Trophoblast cell (in vitro differentiated cells and primary cell): ENCODE measurements around the gene TNFRSF8.

ENCODE experiments used
- DNase-seq, 2 donors: peaks; one replicate each; pipeline ENCODE4 v3.0.0-alpha.2; 2016
- H2AFZ ChIP-seq: 2 replicates; pipeline ENCODE4 v1.6.1; 2013; ENCODE audit warnings: low read length, moderate library complexity, mild to moderate bottlenecking; ENCODE audit not compliant: insufficient read depth, poor library complexity
- H2AK5ac ChIP-seq: 2 replicates; pipeline ENCODE4 v1.6.1; 2013; ENCODE audit warnings: mild to moderate bottlenecking, low read length
- H2BK120ac ChIP-seq: 2 replicates; pipeline ENCODE4 v1.6.1; 2013; ENCODE audit warnings: low read length, mild to moderate bottlenecking, moderate library complexity; ENCODE audit not compliant: insufficient read depth, poor library complexity
- H2BK12ac ChIP-seq: 2 replicates; pipeline ENCODE4 v1.6.1; 2013; ENCODE audit warnings: mild to moderate bottlenecking, low read length, moderate library complexity
- H2BK5ac ChIP-seq: 2 replicates; pipeline ENCODE4 v1.6.1; 2013; ENCODE audit warnings: low read length, low read depth, moderate library complexity, mild to moderate bottlenecking; ENCODE audit not compliant: poor library complexity
- H3K14ac ChIP-seq: 2 replicates; pipeline ENCODE4 v1.6.1; 2013; ENCODE audit warnings: mild to moderate bottlenecking, low read length
- H3K18ac ChIP-seq: 2 replicates; pipeline ENCODE4 v1.6.1; 2013; ENCODE audit warnings: mild to moderate bottlenecking, low read length
- H3K23ac ChIP-seq: 2 replicates; pipeline ENCODE4 v1.6.1; 2013; ENCODE audit warnings: low read length
- H3K27ac ChIP-seq: 2 replicates; pipeline ENCODE4 v1.5.1; 2013; ENCODE audit warnings: low read depth, mild to moderate bottlenecking, inconsistent platforms, low read length, moderate library complexity
- H3K27me3 ChIP-seq: 2 replicates; pipeline ENCODE4 v1.6.1; 2013; ENCODE audit warnings: inconsistent platforms, mild to moderate bottlenecking, low read length, moderate library complexity; ENCODE audit not compliant: insufficient read depth
- H3K36me3 ChIP-seq, 2 experiments: 1 replicate in 1 of 2; 2 replicates in 1 of 2; pipeline ENCODE4 v1.6.1; 2013; ENCODE audit warnings: low read length in 2 of 2, mild to moderate bottlenecking in 2 of 2, moderate library complexity in 1 of 2; ENCODE audit not compliant: insufficient read depth in 2 of 2, control insufficient read depth in 1 of 2
- H3K4ac ChIP-seq: 2 replicates; pipeline ENCODE4 v1.6.1; 2013; ENCODE audit warnings: low read depth, mild to moderate bottlenecking, low read length, moderate library complexity
- H3K4me1 ChIP-seq, 2 experiments: 1 replicate in 1 of 2; 2 replicates in 1 of 2; pipeline ENCODE4 v1.6.1; 2013; ENCODE audit warnings: low read length in 2 of 2, mild to moderate bottlenecking in 2 of 2, moderate library complexity in 1 of 2; ENCODE audit not compliant: insufficient read depth in 2 of 2, control insufficient read depth in 1 of 2
- H3K4me2 ChIP-seq: 2 replicates; pipeline ENCODE4 v1.6.1; 2013; ENCODE audit warnings: inconsistent platforms, mild to moderate bottlenecking, low read length, moderate library complexity
- H3K4me3 ChIP-seq: 2 replicates; pipeline ENCODE4 v1.5.1; 2013; ENCODE audit warnings: mild to moderate bottlenecking, low read depth, low read length, inconsistent platforms
- H3K79me1 ChIP-seq: one replicate; pipeline ENCODE4 v1.6.1; 2013; ENCODE audit warnings: low read length
- H3K79me2 ChIP-seq: 2 replicates; pipeline ENCODE4 v1.6.1; 2013; ENCODE audit warnings: low read length, mild to moderate bottlenecking; ENCODE audit not compliant: control insufficient read depth, insufficient read depth, poor library complexity
- H3K9ac ChIP-seq: 2 replicates; pipeline ENCODE4 v1.6.1; 2013; ENCODE audit warnings: mild to moderate bottlenecking, low read length
- H3K9me3 ChIP-seq: 2 replicates; pipeline ENCODE4 v1.6.1; 2013; ENCODE audit warnings: low read depth, mild to moderate bottlenecking, control low read depth, inconsistent platforms, low read length; ENCODE audit not compliant: insufficient read depth
- H4K12ac ChIP-seq: 2 replicates; pipeline ENCODE4 v1.6.1; 2013; ENCODE audit warnings: low read depth, mild to moderate bottlenecking, low read length, moderate library complexity
- H4K8ac ChIP-seq: 2 replicates; pipeline ENCODE4 v1.6.1; 2013; ENCODE audit warnings: low read depth, mild to moderate bottlenecking, low read length, moderate library complexity
- H4K91ac ChIP-seq: one replicate; pipeline ENCODE4 v1.6.1; 2013; ENCODE audit warnings: low read depth, mild to moderate bottlenecking, low read length, moderate library complexity
- WGBS: extraction: QIAGEN DNeasy Blood & Tissue Kit; methylation state at CpG from one replicate; pipeline ENCODE4 v1.1.7; 2013; ENCODE audit warnings: missing lambda C conversion rate; ENCODE audit not compliant: insufficient read length, insufficient coverage; ENCODE audit errors: extremely low coverage; 5-methylcytosine and 5-hydroxymethylcytosine counted together

Gene TNFRSF8

GRCh38 chr1:12016182-12016581, 46.9 kb upstream of the TNFRSF8 start:
- H3K79me2 ChIP-seq: peaks cover 6% of the 10 kb centered on the region
- no peak overlapping the region for H3K14ac ChIP-seq
- no peak overlapping the region for H3K27ac ChIP-seq
- H3K9ac ChIP-seq: no peak overlapping the region
- H3K27me3 ChIP-seq: no peaks in the 10 kb centered on the region
- H2BK5ac ChIP-seq: no peak overlapping the region
- H3K4me1 ChIP-seq: peaks cover 0 to 7% of the 10 kb centered on the region in 2 experiments
- peaks cover 7% of the 10 kb centered on the region for H3K79me1 ChIP-seq
- H2AK5ac ChIP-seq: no peak overlapping the region
- peaks cover 2% of the 10 kb centered on the region for H3K9me3 ChIP-seq
- no peak overlapping the region for H4K8ac ChIP-seq
- H4K91ac ChIP-seq: no peak overlapping the region
- no peak overlapping the region for H2AFZ ChIP-seq
- no peak overlapping the region for H3K4ac ChIP-seq
- peak; percentile 70 to 85 for DNase-seq
- H2BK120ac ChIP-seq: no peak overlapping the region
- no CpG with 5 or more reads among the region's 3 CpGs for WGBS
- H4K12ac ChIP-seq: no peak overlapping the region
- no peak overlapping the region for H3K4me3 ChIP-seq
- H2BK12ac ChIP-seq: no peak overlapping the region
- no peak overlapping the region for H3K4me2 ChIP-seq
- no peak overlapping the region for H3K18ac ChIP-seq
- H3K36me3 ChIP-seq: peaks cover 18 to 20% of the 10 kb centered on the region in 2 experiments
- no peak overlapping the region for H3K23ac ChIP-seq

DNA sequence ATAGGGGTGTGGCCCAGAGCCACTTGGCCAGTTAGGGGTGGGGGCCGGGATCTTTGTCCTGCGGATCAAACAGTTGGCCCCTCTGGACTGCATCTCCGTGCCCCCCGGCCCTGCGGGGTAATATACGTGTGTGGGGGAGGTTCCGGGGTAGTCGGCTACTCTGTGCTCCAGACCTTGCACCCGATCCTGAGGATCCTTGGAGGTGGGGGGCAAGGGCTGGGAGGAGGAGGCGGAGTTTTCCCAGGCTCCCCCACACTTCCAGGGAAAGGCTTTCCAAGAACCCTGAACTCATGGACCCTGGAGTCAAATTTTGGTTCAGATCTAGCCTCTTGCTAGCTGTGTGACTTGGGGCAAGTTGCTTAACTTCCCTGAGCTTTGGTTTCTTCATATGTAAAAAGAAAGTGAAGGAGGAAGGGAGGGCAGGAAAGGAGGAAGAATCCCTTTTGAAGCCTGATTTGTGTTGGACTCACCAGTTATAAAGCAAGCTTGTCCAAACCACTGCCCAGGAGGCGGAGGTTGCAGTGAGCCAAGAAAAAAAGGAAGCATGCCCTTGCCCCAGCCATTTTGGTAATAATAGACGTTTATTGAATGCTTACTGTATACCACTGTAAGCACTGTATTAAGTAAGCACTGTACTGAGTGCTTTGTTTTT, 43.1 kb upstream of the TNFRSF8 start:
- Histone ChIP-seq H3K4ac (peak overlapping the region; percentile 71), H3K18ac (peak overlapping the region; percentile 96), H4K12ac (peak overlapping the region; percentile 85), H4K8ac (peak overlapping the region; percentile 85), H3K79me2 (peaks cover 8% of the 10 kb centered on the region), H2AK5ac (peak overlapping the region; percentile 84), H3K27me3 (no peaks in the 10 kb centered on the region), H2BK5ac (peak overlapping the region; percentile 77), H2AFZ (peak overlapping the region; percentile 91), H3K4me1 (peaks cover 8 to 16% of the 10 kb centered on the region in 2 experiments), H3K9ac (peak overlapping the region; percentile 25), H4K91ac (peak overlapping the region; percentile 82), H3K4me2 (peak overlapping the region; percentile 76), H3K79me1 (peaks cover 7% of the 10 kb centered on the region), H2BK12ac (no peak overlapping the region), H3K23ac (no peak overlapping the region), H2BK120ac (peak overlapping the region; percentile 81), H3K14ac (peak overlapping the region; percentile 95), H3K9me3 (no peaks in the 10 kb centered on the region), H3K27ac (peak overlapping the region; percentile 80), H3K36me3 (peaks cover 25 to 28% of the 10 kb centered on the region in 2 experiments), H3K4me3 (peak overlapping the region; percentile 77)
- peak in 1 of 2 donors; percentile 55 for DNase-seq
- no CpG with 5 or more reads among the region's 12 CpGs for WGBS

GRCh38 chr1:12021616-12022015, 41.5 kb upstream of the TNFRSF8 start:
- Histone ChIP-seq H3K14ac (no peak overlapping the region), H2BK120ac (no peak overlapping the region), H3K36me3 (peaks cover 38 to 39% of the 10 kb centered on the region in 2 experiments), H3K18ac (peak overlapping the region; percentile 60), H2AK5ac (no peak overlapping the region), H4K8ac (no peak overlapping the region), H3K23ac (no peak overlapping the region), H3K79me2 (peaks cover 8% of the 10 kb centered on the region), H3K4me1 (peaks cover 8 to 16% of the 10 kb centered on the region in 2 experiments), H3K27ac (no peak overlapping the region), H3K9me3 (no peaks in the 10 kb centered on the region), H4K12ac (no peak overlapping the region), H2BK12ac (no peak overlapping the region), H3K4ac (peak overlapping the region; percentile 65), H2AFZ (no peak overlapping the region), H3K9ac (no peak overlapping the region), H3K79me1 (peaks cover 7% of the 10 kb centered on the region), H3K27me3 (no peaks in the 10 kb centered on the region), H4K91ac (no peak overlapping the region), H3K4me2 (no peak overlapping the region), H2BK5ac (no peak overlapping the region), H3K4me3 (no peak overlapping the region)
- no CpG with 5 or more reads among the region's 9 CpGs for WGBS
- no peak for DNase-seq

- Histone ChIP-seq H3K36me3 (peaks cover 39 to 42% of the 10 kb centered on the region in 2 experiments), H2AK5ac (no peak overlapping the region), H3K4me2 (no peak overlapping the region), H3K79me1 (peaks cover 7% of the 10 kb centered on the region), H2AFZ (no peak overlapping the region), H3K27me3 (no peaks in the 10 kb centered on the region), H3K23ac (no peak overlapping the region), H3K4ac (no peak overlapping the region), H3K79me2 (peaks cover 8% of the 10 kb centered on the region), H2BK5ac (no peak overlapping the region), H4K91ac (no peak overlapping the region), H3K4me1 (peaks cover 8 to 16% of the 10 kb centered on the region in 2 experiments), H3K9ac (no peak overlapping the region), H2BK12ac (no peak overlapping the region), H3K4me3 (no peak overlapping the region), H4K8ac (no peak overlapping the region), H3K14ac (no peak overlapping the region), H3K9me3 (no peaks in the 10 kb centered on the region), H3K18ac (peak overlapping the region; percentile 8), H2BK120ac (no peak overlapping the region), H4K12ac (no peak overlapping the region), H3K27ac (no peak overlapping the region)
- no peak for DNase-seq
- WGBS: no CpG with 5 or more reads among the region's 14 CpGs
These were observed 41.1 kb upstream of the TNFRSF8 start for GRCh38 chr1:12022036-12022435.
